ENCODE measurements around the gene IFIT2.
"Not testable (repeated sequence)": the region's sequence is repeated elsewhere in the genome, so short reads cannot be mapped to it uniquely, and the experiment has no call there.

IFIT2 gene

GRCh38 chr10:89309156-89310055, 7.6 kb downstream of the IFIT2 start:
- no peak for DNase-seq

DNA sequence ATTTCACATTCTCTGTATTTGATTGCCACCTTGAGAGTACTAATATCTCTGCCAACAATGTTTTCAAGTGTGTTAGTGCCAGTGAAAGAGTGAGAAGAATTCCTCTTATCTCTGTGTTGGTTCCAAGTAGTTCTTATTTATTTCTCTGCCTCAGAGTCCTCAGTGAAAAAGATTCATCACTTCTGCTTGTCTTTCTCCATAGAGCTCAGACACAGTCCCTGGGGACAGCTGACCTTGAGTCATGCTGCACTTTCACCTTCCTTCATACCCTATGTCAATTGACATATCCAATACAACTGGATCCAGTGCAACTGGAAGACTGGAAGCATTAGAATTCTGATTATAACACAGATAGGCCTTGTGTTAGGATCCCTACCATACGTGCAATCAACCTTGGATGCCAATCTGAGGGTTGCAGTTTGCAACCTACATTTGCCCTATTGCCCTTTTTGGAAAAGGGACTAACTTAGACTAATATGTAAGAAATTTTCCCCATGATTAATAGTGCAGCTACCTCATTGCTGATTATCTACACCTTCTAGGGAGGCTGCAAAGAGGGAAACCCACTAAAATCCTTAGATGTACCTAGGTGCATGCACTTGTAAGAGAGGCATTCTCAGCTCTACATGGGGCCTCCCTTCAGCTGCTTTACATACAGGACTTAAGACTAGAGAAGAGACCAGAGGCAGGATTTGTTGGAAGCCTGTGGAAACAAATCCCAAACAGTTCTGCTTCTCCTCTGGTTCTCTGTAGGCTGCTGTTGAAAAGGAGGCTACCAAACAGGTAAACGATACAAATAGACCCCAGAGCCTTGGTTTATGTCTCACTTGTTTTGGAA, 8.4 kb downstream of the IFIT2 start:
- DNase-seq: no peak

GRCh38 chr10:89312973-89313372, 11.1 kb downstream of the IFIT2 start:
- no peak for DNase-seq

DNA sequence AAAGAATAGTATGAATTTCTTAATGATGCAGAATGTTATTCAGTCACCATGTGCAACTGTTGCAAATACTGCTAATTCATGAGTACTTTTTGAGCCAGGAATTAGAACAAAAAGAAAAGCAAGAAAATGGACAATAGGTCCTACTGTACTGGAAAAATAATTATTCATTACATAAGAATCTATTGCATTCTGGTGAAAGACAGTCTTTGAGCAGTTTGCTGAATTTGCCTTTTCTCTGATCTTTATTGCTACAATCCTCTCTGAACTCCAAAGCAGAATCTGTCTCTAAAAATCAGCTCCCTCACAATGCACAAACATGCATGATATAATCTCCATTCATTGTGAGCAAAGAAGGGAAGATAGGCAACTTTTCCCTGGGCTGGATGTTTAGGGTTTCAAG, 12.8 kb downstream of the IFIT2 start:
- no peak for DNase-seq

DNA sequence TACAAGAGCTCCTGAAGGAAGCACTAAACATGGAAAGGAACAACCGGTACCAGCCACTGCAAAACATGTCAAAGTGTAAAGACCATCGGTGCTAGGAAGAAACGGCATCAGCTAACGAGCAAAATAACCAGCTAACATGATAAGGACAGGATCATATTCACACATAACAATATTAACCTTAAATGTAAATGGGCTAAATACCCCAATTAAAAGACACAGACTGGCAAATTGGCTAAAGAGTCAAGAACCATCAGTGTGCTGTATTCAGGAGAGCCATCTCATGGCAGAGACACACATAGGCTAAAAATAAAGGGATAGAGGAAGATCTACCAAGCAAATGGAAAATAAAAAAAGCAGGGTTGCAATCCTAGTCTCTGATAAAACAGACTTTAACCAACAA, 16.2 kb downstream of the IFIT2 start:
- DNase-seq: not testable (repeated sequence)

- DNase-seq: not testable (repeated sequence)
Measured at GRCh38 chr10:89325081-89325480, 23.2 kb downstream of the IFIT2 start.

DNA sequence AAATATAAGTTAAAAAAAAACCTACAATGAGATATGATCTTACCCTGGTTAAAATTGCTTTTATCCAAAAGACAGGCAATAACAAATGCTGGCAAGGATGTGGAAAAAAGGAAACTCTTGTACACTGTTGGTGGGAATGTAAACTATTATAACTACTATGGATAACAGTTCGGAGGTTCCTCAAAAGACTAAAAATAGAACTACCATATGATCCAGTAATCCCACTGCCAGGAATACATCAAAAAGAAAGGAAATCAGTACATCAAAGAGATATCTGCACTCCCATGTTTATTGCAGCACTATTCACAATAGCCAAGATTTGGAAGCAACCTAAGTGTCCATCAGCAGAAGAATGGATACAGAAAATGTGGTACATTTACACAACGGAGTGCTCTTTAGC, 24.0 kb downstream of the IFIT2 start:
- not testable (repeated sequence) for DNase-seq

GRCh38 chr10:89327803-89328441, 26.1 kb downstream of the IFIT2 start, which contains the start of gene IFIT3:
Gene IFIT3 (plus strand): TSS chr10:89327997. CDS start chr10:89328074, 77 bp downstream.
- DNase-seq: peak; percentile 89 to 91

DNA sequence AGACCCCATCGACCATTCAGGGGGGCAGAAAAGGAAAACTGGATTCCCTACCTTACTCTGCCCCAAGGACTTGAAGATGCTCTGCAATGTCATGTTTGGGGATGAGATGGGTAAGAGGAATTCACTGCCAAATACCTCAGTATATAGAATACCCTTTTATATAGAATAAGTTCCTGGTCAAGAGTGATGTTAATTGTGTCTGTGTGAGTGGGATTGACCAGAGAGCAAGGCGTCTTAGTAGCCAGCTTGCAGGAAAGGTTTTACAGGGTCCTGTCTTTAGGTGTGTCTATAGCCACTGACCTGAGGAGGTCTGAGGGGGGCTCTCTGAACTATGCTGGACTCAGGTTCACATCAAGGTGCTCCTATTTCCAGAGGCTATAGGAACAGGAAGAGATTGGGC, 27.3 kb downstream of the IFIT2 start:
- DNase-seq: no peak

- not testable (repeated sequence) for DNase-seq
Measured at GRCh38 chr10:89330014-89330413, 28.2 kb downstream of the IFIT2 start.

- DNase-seq: no peak
Measured at GRCh38 chr10:89330537-89331212, 28.8 kb downstream of the IFIT2 start.

GRCh38 chr10:89331487-89332122, 29.8 kb downstream of the IFIT2 start:
- DNase-seq: not testable (repeated sequence)

- DNase-seq: peak; percentile 36 to 49
Measured at GRCh38 chr10:89332123-89332633, 30.3 kb downstream of the IFIT2 start.

- DNase-seq: no peak
Measured at GRCh38 chr10:89335226-89335625, 33.4 kb downstream of the IFIT2 start.

DNA sequence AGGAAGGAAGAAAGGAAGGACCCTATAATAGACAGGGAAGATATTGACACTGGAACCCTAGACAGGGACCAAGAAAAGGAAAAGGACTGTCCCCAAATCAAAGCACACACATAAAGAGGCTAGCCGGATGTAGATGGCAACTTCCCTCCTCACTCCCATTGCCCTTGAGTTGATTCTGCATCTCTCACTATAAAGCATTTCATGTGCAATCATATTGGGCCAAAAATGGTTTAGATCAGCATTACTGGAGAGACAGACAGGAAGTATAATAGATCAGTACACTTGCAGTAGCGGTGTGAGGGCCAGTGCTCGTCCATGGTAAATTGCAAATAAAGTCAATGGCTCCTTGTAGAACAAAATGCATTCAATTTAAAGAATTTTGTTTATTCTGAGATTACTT, 34.4 kb downstream of the IFIT2 start:
- DNase-seq: no peak

DNA sequence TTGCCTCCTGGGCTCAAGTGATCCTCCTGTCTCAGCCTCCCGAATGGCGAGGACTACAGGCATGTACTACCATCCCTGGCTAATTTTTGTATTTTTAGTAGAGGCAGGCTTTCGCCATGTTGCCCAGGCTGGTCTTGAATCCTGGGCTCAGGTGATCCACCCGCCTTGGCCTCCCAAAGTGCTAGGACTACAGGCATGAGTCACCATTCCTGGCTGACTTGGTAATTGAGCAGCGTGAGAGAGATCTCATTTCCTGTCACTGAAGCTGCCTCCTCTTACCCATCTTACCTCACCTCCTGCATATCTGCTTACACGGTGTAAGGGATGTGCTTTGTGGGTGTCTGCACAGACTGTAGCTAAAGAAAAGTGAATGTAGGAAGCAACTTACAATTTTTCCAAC, 35.6 kb downstream of the IFIT2 start:
- no peak for DNase-seq

- DNase-seq: no peak
Measured at GRCh38 chr10:89338713-89339112, 36.9 kb downstream of the IFIT2 start.

DNA sequence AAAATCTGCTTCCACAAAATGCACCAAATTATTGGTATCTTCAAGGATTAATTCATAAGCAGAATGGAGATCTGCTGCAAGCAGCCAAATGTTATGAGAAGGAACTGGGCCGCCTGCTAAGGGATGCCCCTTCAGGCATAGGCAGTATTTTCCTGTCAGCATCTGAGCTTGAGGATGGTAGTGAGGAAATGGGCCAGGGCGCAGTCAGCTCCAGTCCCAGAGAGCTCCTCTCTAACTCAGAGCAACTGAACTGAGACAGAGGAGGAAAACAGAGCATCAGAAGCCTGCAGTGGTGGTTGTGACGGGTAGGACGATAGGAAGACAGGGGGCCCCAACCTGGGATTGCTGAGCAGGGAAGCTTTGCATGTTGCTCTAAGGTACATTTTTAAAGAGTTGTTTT, 38.0 kb downstream of the IFIT2 start:
- DNase-seq: no peak

GRCh38 chr10:89341649-89342048, 39.8 kb downstream of the IFIT2 start:
- no peak for DNase-seq

- no peak for DNase-seq
Measured at GRCh38 chr10:89342206-89342958, 40.5 kb downstream of the IFIT2 start.
